Activated B cell treated with CpG ODN at 0.5 μM for 24 hours (primary cell): ENCODE measurements around the gene EML6. TPM values are rescaled to one million over a fixed set of nuclear protein-coding genes. Genes with fewer than 3 reads are reported as not detected.

Experiments used
- ATAC-seq: fragments of 200-7000 bp; cut with Tn5 transposase; one replicate; pipeline ENCODE4 v1.10.0; 2021; ENCODE audit warnings: low read depth, mild to moderate bottlenecking, moderate library complexity
- CTCF ChIA-PET: fragments of 350-600 bp; sonication (Branson Sonifier 250); formaldehyde crosslinking; loops from one replicate; lab custom pipeline; 2021; ENCODE audit warnings: antibody characterized with exemption; lab: Charles Lee
- POLR2A ChIA-PET: fragments of 350-600 bp; sonication (Branson Sonifier 250); formaldehyde crosslinking; loops from one replicate; lab custom pipeline; 2021; ENCODE audit warnings: antibody characterized with exemption; lab: Charles Lee
- DNase-seq: peaks from one replicate; pipeline ENCODE4 v3.0.0; 2022
- H3K27ac Mint-ChIP-seq: one replicate; pipeline ENCODE4 v1.8.0; 2020; ENCODE audit warnings: mixed read lengths
- H3K27me3 Mint-ChIP-seq: one replicate; pipeline ENCODE4 v1.8.0; 2021; ENCODE audit warnings: mixed read lengths
- H3K36me3 Mint-ChIP-seq: one replicate; pipeline ENCODE4 v1.8.0; 2021; ENCODE audit warnings: low read depth, mixed read lengths
- H3K4me1 Mint-ChIP-seq: one replicate; pipeline ENCODE4 v1.8.0; 2021; ENCODE audit warnings: mixed read lengths
- H3K4me3 Mint-ChIP-seq: one replicate; pipeline ENCODE4 v1.8.0; 2020; ENCODE audit warnings: mild to moderate bottlenecking, mixed read lengths
- H3K9me3 Mint-ChIP-seq: one replicate; pipeline ENCODE4 v1.8.0; 2020; ENCODE audit warnings: mixed read lengths
- CTCF ChIP-seq: fragments of 200-600 bp; IDR thresholded peaks from one replicate; pipeline ENCODE4 v1.8.0; 2022; ENCODE audit warnings: antibody characterized with exemption, mild to moderate bottlenecking
- intact Hi-C: fragments of 100-400 bp; cut with micrococcal nuclease; formaldehyde crosslinking; loops from one replicate; pipeline ENCODE4 v1.15.1; 2024
- total RNA-seq: library from RNA; stranded (reverse); gene quantifications from 2 replicates; pipeline ENCODE4 v1.2.3, GENCODE V29; 2022

EML6 gene
- total RNA-seq, result 25.3 and 31.5 TPM in 2 replicates

GRCh38 chr2:54723131-54723995 lies at the start of gene EML6:
Gene EML6 (plus strand): TSS chr2:54723662. CDS start chr2:54725062, 1,400 bp downstream.
- peak within 1 kb of the TSS; percentile 74 for H3K27ac Mint-ChIP-seq
- DNase-seq, result peak; percentile 97
- no peaks in the 10 kb centered on the region for H3K9me3 Mint-ChIP-seq
- intact Hi-C loops, result loop anchor here (1.0 to 5.0 kb wide), 15 partner anchors 14 to 956 kb away; partner anchors contain the start of genes ACYP2, CCDC88A, CHAC2 and CLHC1
- no peak for TF ChIP-seq CTCF
- ChIA-PET CTCF (interaction anchor here (0.7 to 1.2 kb wide), 9 partner anchors 16 to 452 kb away, joined by 3 to 5 read pairs (median 3); no protein-coding TSS in a partner anchor), POLR2A (interaction anchor here (0.6 to 1.9 kb wide), 13 partner anchors 14 to 956 kb away, joined by 3 to 11 read pairs (median 5); partner anchors contain the start of genes ACYP2 and RTN4)
- H3K36me3 Mint-ChIP-seq, result peaks cover 6% of the 10 kb centered on the region
- peaks cover 9% of the 10 kb centered on the region for H3K27me3 Mint-ChIP-seq
- H3K4me3 Mint-ChIP-seq, result peak within 1 kb of the TSS; percentile 95
- ATAC-seq, result peak; percentile 95
- peaks cover 26% of the 10 kb centered on the region for H3K4me1 Mint-ChIP-seq

DNA sequence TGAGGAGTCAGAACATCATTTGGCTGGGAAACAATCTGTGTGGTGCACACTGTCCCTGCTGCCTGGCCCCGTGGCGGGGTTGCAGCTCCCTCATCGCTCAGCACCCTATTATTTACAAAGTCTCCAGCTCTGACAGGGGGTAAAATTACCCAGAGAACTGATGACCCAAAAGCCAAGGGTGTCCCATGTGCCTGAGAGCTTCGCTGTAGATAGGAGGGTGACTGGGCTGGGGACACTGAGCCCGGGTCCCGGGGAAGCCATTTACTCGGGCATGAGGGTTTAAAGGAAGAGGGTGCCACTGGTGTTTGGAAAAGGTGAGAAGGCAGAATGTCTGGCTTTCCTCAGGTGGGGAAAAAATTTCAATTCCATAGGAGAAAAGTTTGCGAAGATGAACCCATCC lies 48.2 kb upstream of the EML6 start:
- peaks cover 43% of the 10 kb centered on the region for H3K4me1 Mint-ChIP-seq
- POLR2A ChIA-PET, result no interaction called here

GRCh38 chr2:54675738-54676137 lies 47.7 kb upstream of the EML6 start:
- Mint-ChIP-seq H3K36me3 (peaks cover 5% of the 10 kb centered on the region), H3K9me3 (no peaks in the 10 kb centered on the region), H3K4me1 (peaks cover 47% of the 10 kb centered on the region), H3K27ac (peak overlapping the region; percentile 43), H3K4me3 (no peak overlapping the region), H3K27me3 (peaks cover 2% of the 10 kb centered on the region)
- no peak for DNase-seq
- ChIA-PET CTCF (interaction anchor here (0.6 to 2.1 kb wide), 2 partner anchors 10 to 163 kb away, joined by 3 to 14 read pairs; no protein-coding TSS in a partner anchor), POLR2A (no interaction called here)
- intact Hi-C loops, result no loop called here
- TF ChIP-seq CTCF, result no peak
- no peak for ATAC-seq

More for the DNA sequence above, 48.2 kb upstream of the EML6 start:
- H3K27me3 Mint-ChIP-seq, result peaks cover 1% of the 10 kb centered on the region
- intact Hi-C loops, result no loop called here
- CTCF ChIA-PET, result no interaction called here
- H3K4me3 Mint-ChIP-seq, result no peak overlapping the region
- DNase-seq, result no peak
- ATAC-seq, result no peak
- H3K36me3 Mint-ChIP-seq, result peaks cover 10% of the 10 kb centered on the region
- TF ChIP-seq CTCF, result no peak
- no peak overlapping the region for H3K27ac Mint-ChIP-seq
- no peaks in the 10 kb centered on the region for H3K9me3 Mint-ChIP-seq

DNA sequence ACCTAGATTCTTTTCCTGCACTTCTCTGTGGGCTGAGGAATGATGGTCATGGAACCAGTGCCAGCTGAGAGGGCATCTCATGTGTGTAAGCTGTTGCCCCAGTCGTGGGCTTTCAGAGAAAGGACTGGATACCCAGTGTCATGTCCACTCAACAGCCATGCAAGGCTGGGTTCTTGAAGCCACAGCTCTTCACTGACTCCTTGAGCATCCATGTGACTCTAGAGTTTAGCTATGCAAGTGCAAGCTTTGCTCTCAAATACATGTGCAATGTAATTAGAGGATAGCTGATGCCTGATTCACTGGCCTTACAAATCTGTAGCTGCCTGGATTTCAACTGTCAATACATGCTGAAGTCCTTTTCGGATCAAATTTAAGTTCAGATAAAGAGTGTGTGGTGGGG lies 46.8 kb upstream of the EML6 start:
- ChIA-PET CTCF (interaction anchor here (1.2 to 2.1 kb wide), 2 partner anchors 11 to 28 kb away, joined by 3 to 14 read pairs; no protein-coding TSS in a partner anchor), POLR2A (no interaction called here)
- Mint-ChIP-seq H3K27me3 (peaks cover 2% of the 10 kb centered on the region), H3K36me3 (no peaks in the 10 kb centered on the region), H3K4me1 (peaks cover 48% of the 10 kb centered on the region), H3K9me3 (peaks cover 3% of the 10 kb centered on the region), H3K4me3 (no peak overlapping the region), H3K27ac (no peak overlapping the region)
- ATAC-seq (no peak), DNase-seq (no peak)
- TF ChIP-seq CTCF, result no peak
- intact Hi-C loops, result no loop called here
